GM12878 (cell line): Measurements from ENCODE around the gene DEFB123. TPM values are rescaled to one million over a fixed set of nuclear protein-coding genes. Genes with fewer than 3 reads are reported as not detected.

ENCODE experiments used
- ATAC-seq: fragments of 200-7000 bp; cut with Tn5 transposase; 3 replicates; pipeline ENCODE4 v1.9.1; 2020; ENCODE audit warnings: mild to moderate bottlenecking, moderate library complexity
- BruUV-seq: library from RNA; stranded (reverse); fragments of 400-500 nt; replicated peaks from 2 replicates; lab custom pipeline; 2021; lab: Mats Ljungman, UMichigan
- CTCF ChIA-PET: fragments of 300-600 bp; sonication (Branson Sonifier 250); formaldehyde crosslinking; extraction: SDS; loops from one replicate; lab custom pipeline; 2021; ENCODE audit warnings: inconsistent platforms; lab: Yijun Ruan, JAX
- POLR2A ChIA-PET: fragments of 350-600 bp; formaldehyde crosslinking; extraction: SDS; loops from one replicate; lab custom pipeline; 2021; ENCODE audit warnings: inconsistent platforms; lab: Charles Lee
- RAD21 ChIA-PET: fragments of 300-600 bp; sonication (Branson Sonifier 250); formaldehyde crosslinking; loops from one replicate; lab custom pipeline; 2023; ENCODE audit warnings: antibody characterized with exemption; ENCODE audit not compliant: unreplicated experiment; lab: Charles Lee
- SMC1A ChIA-PET: fragments of 300-600 bp; sonication (Branson Sonifier 250); formaldehyde crosslinking; loops from one replicate; lab custom pipeline; 2023; ENCODE audit not compliant: unreplicated experiment, uncharacterized antibody; lab: Charles Lee
- DNase-seq: peaks from one replicate; pipeline ENCODE4 v3.0.0-alpha.2; 2011; ENCODE audit warnings: low read depth, low spot score
- FAIRE-seq: peaks from 3 replicates; lab custom pipeline; 2011; peaks lifted over from hg19 to GRCh38; lab: Jason Lieb, UNC
- H2AFZ ChIP-seq: 2 replicates; pipeline ENCODE4 v1.6.0; 2011; ENCODE audit warnings: low read depth, low read length, control low read depth; ENCODE audit not compliant: control insufficient read depth
- H3K27ac ChIP-seq: 2 replicates; pipeline ENCODE4 v1.5.1; 2011; ENCODE audit warnings: control low read depth; ENCODE audit not compliant: control insufficient read depth, insufficient read depth
- H3K27me3 ChIP-seq, 2 experiments: replicated peaks in 1 of 2; 2 replicates each; pipeline versions ENCODE4 v1.6.0 to v1.6.1; 2011; ENCODE audit warnings: low read length in 1 of 2; ENCODE audit not compliant: control insufficient read depth in 2 of 2, insufficient read depth in 2 of 2
- H3K36me3 ChIP-seq, 2 experiments: 2 replicates each; pipeline ENCODE4 v1.5.1; 2011; ENCODE audit warnings: low read length in 1 of 2; ENCODE audit not compliant: control insufficient read depth in 2 of 2, insufficient read depth in 2 of 2
- H3K4me1 ChIP-seq: 2 replicates; pipeline ENCODE4 v1.6.1; 2011; ENCODE audit warnings: mild to moderate bottlenecking, low read length, moderate library complexity, mixed read lengths; ENCODE audit not compliant: control insufficient read depth, insufficient read depth
- H3K4me2 ChIP-seq: 2 replicates; pipeline ENCODE4 v1.6.0; 2011; ENCODE audit warnings: control low read depth; ENCODE audit not compliant: control insufficient read depth, insufficient read depth
- H3K4me3 ChIP-seq: fragments of 200-600 bp; sonication (generic); 2 replicates; pipeline ENCODE4 v1.5.1; 2016
- H3K79me2 ChIP-seq: 2 replicates; pipeline ENCODE4 v1.6.0; 2011; ENCODE audit warnings: low read length; ENCODE audit not compliant: control insufficient read depth, insufficient read depth
- H3K9ac ChIP-seq: 2 replicates; pipeline ENCODE4 v1.8.0; 2011; ENCODE audit warnings: low read length, control low read depth, mixed read lengths; ENCODE audit not compliant: control insufficient read depth, insufficient read depth
- H3K9me3 ChIP-seq: replicated peaks from 3 replicates; pipeline ENCODE4 v1.5.1; 2011; ENCODE audit warnings: mild to moderate bottlenecking, low read length; ENCODE audit not compliant: control insufficient read depth, insufficient read depth
- H4K20me1 ChIP-seq: 2 replicates; pipeline ENCODE4 v1.6.0; 2011; ENCODE audit not compliant: control insufficient read depth, insufficient read depth
- BMI1 ChIP-seq: fragments of 450-650 bp; IDR thresholded peaks from 2 replicates; pipeline ENCODE4 v1.6.1; 2016; ENCODE audit warnings: mild to moderate bottlenecking, moderate library complexity, borderline replicate concordance
- CBX5 ChIP-seq: sonication (generic); IDR thresholded peaks from 2 replicates; pipeline ENCODE4 v1.6.1; 2016; ENCODE audit warnings: low read depth, moderate library complexity, mild to moderate bottlenecking, inconsistent platforms
- GABPA ChIP-seq: IDR thresholded peaks from 2 replicates; pipeline ENCODE4 v1.6.1; 2014; ENCODE audit warnings: antibody characterized with exemption, low read depth, mild to moderate bottlenecking, inconsistent platforms
- MYB ChIP-seq: fragments of 150-350 bp; IDR thresholded peaks from 2 replicates; pipeline ENCODE4 v1.6.1; 2014; ENCODE audit warnings: mild to moderate bottlenecking, low read depth, low read length, borderline replicate concordance
- SMAD5 ChIP-seq: IDR thresholded peaks from 2 replicates; pipeline ENCODE4 v1.6.1; 2016; ENCODE audit warnings: antibody characterized with exemption, low read depth
- SMC3 ChIP-seq: IDR thresholded peaks from 2 replicates; pipeline ENCODE4 v1.6.1; 2011; ENCODE audit warnings: low read length, improper control_type of control experiment, borderline replicate concordance
- WGBS: methylation state at CpG from one replicate; pipeline ENCODE4 v1.1.6; 2016; ENCODE audit warnings: low lambda C conversion rate; ENCODE audit not compliant: insufficient replicate concordance, insufficient coverage; ENCODE audit errors: missing lambda C conversion rate; 5-methylcytosine and 5-hydroxymethylcytosine counted together
- in situ Hi-C: fragments of 300-500 bp; cut with MboI; formaldehyde crosslinking; loops from 9 replicates; pipeline ENCODE4 v1.14.3; 2018; ENCODE audit warnings: mixed read lengths
- intact Hi-C: fragments of 100-400 bp; cut with micrococcal nuclease; formaldehyde crosslinking; loops from one replicate; pipeline ENCODE4 v1.14.2; 2022; ENCODE audit not compliant: unreplicated experiment
- polyA plus RNA-seq, 11 experiments: library from polyadenylated mRNA; depleted of rRNA in 4 of 11; unstranded in 6 of 11; stranded (reverse) in 5 of 11; fragments of >200 nt; fragmentation: Nextera tagmentation in 4 of 11; fragmentation: Illumina TruSeq in 1 of 11; extraction: Ambion mirVana in 4 of 11; extraction: Trizol in 1 of 11; gene quantifications; 1 replicate in 1 of 11; 2 replicates in 10 of 11; pipeline versions ENCODE4 v1.2.1 to v1.2.3, GENCODE V29; 2011 to 2016; ENCODE audit warnings: inconsistent platforms in 2 of 11, missing spikeins in 2 of 11, low read depth in 1 of 11
- total RNA-seq, 4 experiments: library from RNA; depleted of rRNA in 3 of 4; stranded (reverse); fragments of >200 nt in 3 of 4; fragmentation: Illumina TruSeq in 1 of 4; extraction: Trizol in 1 of 4; gene quantifications; 2 replicates each; pipeline versions ENCODE4 v1.2.1 to v1.2.3, GENCODE V29; 2013 to 2021

The DEFB123 gene
- total and polyA plus RNA-seq, 10 of the 15 experiments (the other 5 are each of a cell fraction or from before 2014, with no cell fraction given) = not detected

- DNase-seq (no peak), FAIRE-seq (no peak), ATAC-seq (no peak)
- 24% methylated on average over 6 of the region's 6 CpGs for WGBS
- H4K20me1 ChIP-seq = no peaks in the 10 kb centered on the region
- ChIA-PET CTCF (interaction anchor here (6.8 kb wide), 1 partner anchor 39 kb away, joined by 137 read pairs; no protein-coding TSS in a partner anchor), SMC1A (no interaction called here), POLR2A (no interaction called here), RAD21 (no interaction called here)
- in situ Hi-C loops (no loop called here), intact Hi-C loops (no loop called here)
- no peaks in the 10 kb centered on the region for H3K27me3 ChIP-seq
- H3K4me1 ChIP-seq = no peaks in the 10 kb centered on the region
- BruUV-seq = no TSS peak
- H3K4me3 ChIP-seq = no peak overlapping the region
- no peaks in the 10 kb centered on the region for H3K36me3 ChIP-seq
- no peaks in the 10 kb centered on the region for H3K9me3 ChIP-seq
- no peak overlapping the region for H2AFZ ChIP-seq
- peak; percentile 33; the same call in 1 of the 2 replicates for TF ChIP-seq BMI1
- TF ChIP-seq GABPA = no peak
- no peak for TF ChIP-seq SMAD5
- no peak for TF ChIP-seq SMC3
- TF ChIP-seq MYB = no peak
- no peak for TF ChIP-seq CBX5
- TF ChIP-seq, all 136 proteins: peak for 1
- no peak overlapping the region for H3K4me2 ChIP-seq
- H3K9ac ChIP-seq = no peak overlapping the region
- H3K27ac ChIP-seq = no peak overlapping the region
- H3K79me2 ChIP-seq = no peaks in the 10 kb centered on the region
These were observed 57.6 kb downstream of the DEFB123 start for GRCh38 chr20:31497838-31498540.

Other genes with a start within 250 kb of the DEFB123 start
Only the 7 nearest of the 10 such genes appear.
- gene DEFB116, start 132.0 kb upstream of the DEFB123 start, total RNA-seq (2014; rRNA removed) = not detected in 2 replicates
- gene DEFB116, start 132.0 kb upstream of the DEFB123 start, total RNA-seq (2014; rRNA removed; fragmentation: Illumina TruSeq; extraction: Trizol) = not detected in 2 replicates
- gene DEFB116, start 132.0 kb upstream of the DEFB123 start, total RNA-seq (2021) = not detected in 2 replicates
- gene DEFB116, start 132.0 kb upstream of the DEFB123 start, polyA plus RNA-seq (2011; rRNA removed) = not detected in 2 replicates
- gene DEFB116, start 132.0 kb upstream of the DEFB123 start, polyA plus RNA-seq (2014; fragmentation: Illumina TruSeq; extraction: Trizol) = not detected in 2 replicates
- not detected for gene DEFB116, start 132.0 kb upstream of the DEFB123 start, polyA plus RNA-seq (2014; fragmentation: Nextera tagmentation; extraction: Ambion mirVana)
- not detected in 2 replicates for gene DEFB116, start 132.0 kb upstream of the DEFB123 start, polyA plus RNA-seq (2014; rRNA removed)
- gene DEFB116, start 132.0 kb upstream of the DEFB123 start, polyA plus RNA-seq (2016; fragmentation: Nextera tagmentation; extraction: Ambion mirVana) = not detected
- not detected in 2 replicates for gene DEFB118, start 72.0 kb upstream of the DEFB123 start, total RNA-seq (2014; rRNA removed)
- not detected in 2 replicates for gene DEFB118, start 72.0 kb upstream of the DEFB123 start, total RNA-seq (2014; rRNA removed; fragmentation: Illumina TruSeq; extraction: Trizol)
- not detected in 2 replicates for gene DEFB118, start 72.0 kb upstream of the DEFB123 start, total RNA-seq (2021)
- not detected in 2 replicates for gene DEFB118, start 72.0 kb upstream of the DEFB123 start, polyA plus RNA-seq (2011; rRNA removed)
- gene DEFB118, start 72.0 kb upstream of the DEFB123 start, polyA plus RNA-seq (2014; fragmentation: Illumina TruSeq; extraction: Trizol) = not detected in 2 replicates
- gene DEFB118, start 72.0 kb upstream of the DEFB123 start, polyA plus RNA-seq (2014; fragmentation: Nextera tagmentation; extraction: Ambion mirVana) = not detected
- not detected in 2 replicates for gene DEFB118, start 72.0 kb upstream of the DEFB123 start, polyA plus RNA-seq (2014; rRNA removed)
- gene DEFB118, start 72.0 kb upstream of the DEFB123 start, polyA plus RNA-seq (2016; fragmentation: Nextera tagmentation; extraction: Ambion mirVana) = not detected
- not detected in 2 replicates for gene DEFB119, start 50.0 kb upstream of the DEFB123 start, total RNA-seq (2014; rRNA removed)
- gene DEFB119, start 50.0 kb upstream of the DEFB123 start, total RNA-seq (2014; rRNA removed; fragmentation: Illumina TruSeq; extraction: Trizol) = not detected in 2 replicates
- not detected in 2 replicates for gene DEFB119, start 50.0 kb upstream of the DEFB123 start, total RNA-seq (2021)
- not detected in 2 replicates for gene DEFB119, start 50.0 kb upstream of the DEFB123 start, polyA plus RNA-seq (2011; rRNA removed)
- gene DEFB119, start 50.0 kb upstream of the DEFB123 start, polyA plus RNA-seq (2014; fragmentation: Illumina TruSeq; extraction: Trizol) = not detected in 2 replicates
- not detected for gene DEFB119, start 50.0 kb upstream of the DEFB123 start, polyA plus RNA-seq (2014; fragmentation: Nextera tagmentation; extraction: Ambion mirVana)
- not detected in 2 replicates for gene DEFB119, start 50.0 kb upstream of the DEFB123 start, polyA plus RNA-seq (2014; rRNA removed)
- gene DEFB119, start 50.0 kb upstream of the DEFB123 start, polyA plus RNA-seq (2016; fragmentation: Nextera tagmentation; extraction: Ambion mirVana) = not detected
- gene DEFB121, start 34.4 kb upstream of the DEFB123 start, total RNA-seq (2014; rRNA removed) = not detected in 2 replicates
- gene DEFB121, start 34.4 kb upstream of the DEFB123 start, total RNA-seq (2014; rRNA removed; fragmentation: Illumina TruSeq; extraction: Trizol) = not detected in 2 replicates
- not detected in 2 replicates for gene DEFB121, start 34.4 kb upstream of the DEFB123 start, total RNA-seq (2021)
- gene DEFB121, start 34.4 kb upstream of the DEFB123 start, polyA plus RNA-seq (2011; rRNA removed) = not detected in 2 replicates
- gene DEFB121, start 34.4 kb upstream of the DEFB123 start, polyA plus RNA-seq (2014; fragmentation: Illumina TruSeq; extraction: Trizol) = not detected in 2 replicates
- not detected for gene DEFB121, start 34.4 kb upstream of the DEFB123 start, polyA plus RNA-seq (2014; fragmentation: Nextera tagmentation; extraction: Ambion mirVana)
- gene DEFB121, start 34.4 kb upstream of the DEFB123 start, polyA plus RNA-seq (2014; rRNA removed) = not detected in 2 replicates
- not detected for gene DEFB121, start 34.4 kb upstream of the DEFB123 start, polyA plus RNA-seq (2016; fragmentation: Nextera tagmentation; extraction: Ambion mirVana)
- not detected in 2 replicates for gene DEFB124, start 34.5 kb downstream of the DEFB123 start, total RNA-seq (2014; rRNA removed)
- gene DEFB124, start 34.5 kb downstream of the DEFB123 start, total RNA-seq (2014; rRNA removed; fragmentation: Illumina TruSeq; extraction: Trizol) = not detected in 2 replicates
- not detected in 2 replicates for gene DEFB124, start 34.5 kb downstream of the DEFB123 start, total RNA-seq (2021)
- not detected in 2 replicates for gene DEFB124, start 34.5 kb downstream of the DEFB123 start, polyA plus RNA-seq (2011; rRNA removed)
- gene DEFB124, start 34.5 kb downstream of the DEFB123 start, polyA plus RNA-seq (2014; fragmentation: Illumina TruSeq; extraction: Trizol) = not detected in 2 replicates
- gene DEFB124, start 34.5 kb downstream of the DEFB123 start, polyA plus RNA-seq (2014; fragmentation: Nextera tagmentation; extraction: Ambion mirVana) = not detected
- gene DEFB124, start 34.5 kb downstream of the DEFB123 start, polyA plus RNA-seq (2014; rRNA removed) = not detected in 2 replicates
- gene DEFB124, start 34.5 kb downstream of the DEFB123 start, polyA plus RNA-seq (2016; fragmentation: Nextera tagmentation; extraction: Ambion mirVana) = not detected
- gene REM1, start 34.7 kb downstream of the DEFB123 start, total RNA-seq (2014; rRNA removed) = not detected in 2 replicates
- not detected in 2 replicates for gene REM1, start 34.7 kb downstream of the DEFB123 start, total RNA-seq (2014; rRNA removed; fragmentation: Illumina TruSeq; extraction: Trizol)
- gene REM1, start 34.7 kb downstream of the DEFB123 start, total RNA-seq (2021) = not detected in 2 replicates
- not detected in 2 replicates for gene REM1, start 34.7 kb downstream of the DEFB123 start, polyA plus RNA-seq (2011; rRNA removed)
- not detected in 2 replicates for gene REM1, start 34.7 kb downstream of the DEFB123 start, polyA plus RNA-seq (2014; fragmentation: Illumina TruSeq; extraction: Trizol)
- not detected for gene REM1, start 34.7 kb downstream of the DEFB123 start, polyA plus RNA-seq (2014; fragmentation: Nextera tagmentation; extraction: Ambion mirVana)
- gene REM1, start 34.7 kb downstream of the DEFB123 start, polyA plus RNA-seq (2014; rRNA removed) = not detected in 2 replicates
- gene REM1, start 34.7 kb downstream of the DEFB123 start, polyA plus RNA-seq (2016; fragmentation: Nextera tagmentation; extraction: Ambion mirVana) = not detected
- 39.6 and 57.8 TPM in 2 replicates for gene HM13, start 73.8 kb downstream of the DEFB123 start, total RNA-seq (2014; rRNA removed)
- 59.2 and 62.5 TPM in 2 replicates for gene HM13, start 73.8 kb downstream of the DEFB123 start, total RNA-seq (2014; rRNA removed; fragmentation: Illumina TruSeq; extraction: Trizol)
- 106 and 123 TPM in 2 replicates for gene HM13, start 73.8 kb downstream of the DEFB123 start, total RNA-seq (2021)
- 48.7 and 89.4 TPM in 2 replicates for gene HM13, start 73.8 kb downstream of the DEFB123 start, polyA plus RNA-seq (2011; rRNA removed)
- gene HM13, start 73.8 kb downstream of the DEFB123 start, polyA plus RNA-seq (2014; fragmentation: Illumina TruSeq; extraction: Trizol) = 66.1 and 74.0 TPM in 2 replicates
- gene HM13, start 73.8 kb downstream of the DEFB123 start, polyA plus RNA-seq (2014; fragmentation: Nextera tagmentation; extraction: Ambion mirVana) = 10 to 100 TPM in 1 of 2 experiments, 1 to 10 TPM in 1; 4.8 to 17.5 TPM
- 95.2 and 98.5 TPM in 2 replicates for gene HM13, start 73.8 kb downstream of the DEFB123 start, polyA plus RNA-seq (2014; rRNA removed)
- gene HM13, start 73.8 kb downstream of the DEFB123 start, polyA plus RNA-seq (2016; fragmentation: Nextera tagmentation; extraction: Ambion mirVana) = 100 to 1,000 TPM; 177 to 185 TPM